ENCODE measurements around the gene MYMX. TPM values are rescaled to one million over a fixed set of nuclear protein-coding genes. Genes with fewer than 3 reads are reported as not detected.

The MYMX gene
- total RNA-seq, 2 experiments from 2014 or later: not detected

GRCh38 chr6:44248579-44248978 lies 31.9 kb downstream of the MYMX start:
- POLR2A ChIA-PET: interaction anchor here (3.5 to 4.2 kb wide), 3 partner anchors 8 to 25 kb away, joined by 30 to 111 read pairs (median 44); partner anchors contain the start of genes NFKBIE, SLC29A1 and SLC35B2

GRCh38 chr6:44249082-44249748 lies 32.5 kb downstream of the MYMX start:
- H3K27me3 Mint-ChIP-seq: peaks cover 2% of the 10 kb centered on the region
- H3K4me1 Mint-ChIP-seq: peaks cover 52% of the 10 kb centered on the region
- H3K36me3 Mint-ChIP-seq: peaks cover 38% of the 10 kb centered on the region
- no peak for DNase-seq
- no peaks in the 10 kb centered on the region for H3K9me3 Mint-ChIP-seq
- peak overlapping the region; percentile 99 for H3K4me3 Mint-ChIP-seq
- ATAC-seq (ENCODE audit: low read depth): no peak
- POLR2A ChIA-PET: interaction anchor here (4.1 kb wide), 1 partner anchor 7 kb away, joined by 111 read pairs; the partner anchor contains the start of gene SLC35B2
- peak overlapping the region; percentile 99 for H3K27ac Mint-ChIP-seq

More at GRCh38 chr6:44248579-44248978, 31.9 kb downstream of the MYMX start:
- ATAC-seq (ENCODE audit: low read depth) (no peak), DNase-seq (no peak)
- Mint-ChIP-seq H3K36me3 (peaks cover 38% of the 10 kb centered on the region), H3K27ac (peak overlapping the region; percentile 99), H3K4me3 (peak overlapping the region; percentile 99), H3K27me3 (peaks cover 7% of the 10 kb centered on the region), H3K9me3 (no peaks in the 10 kb centered on the region), H3K4me1 (peaks cover 50% of the 10 kb centered on the region)

- Mint-ChIP-seq H3K27ac (peak overlapping the region; percentile 38), H3K4me1 (peaks cover 57% of the 10 kb centered on the region), H3K27me3 (no peaks in the 10 kb centered on the region), H3K4me3 (peak overlapping the region; percentile 22), H3K9me3 (no peaks in the 10 kb centered on the region), H3K36me3 (peaks cover 38% of the 10 kb centered on the region)
- ATAC-seq (ENCODE audit: low read depth): no peak
- no peak for DNase-seq
- POLR2A ChIA-PET: no interaction called here
Measured at GRCh38 chr6:44250067-44250717, 33.5 kb downstream of the MYMX start.

DNA sequence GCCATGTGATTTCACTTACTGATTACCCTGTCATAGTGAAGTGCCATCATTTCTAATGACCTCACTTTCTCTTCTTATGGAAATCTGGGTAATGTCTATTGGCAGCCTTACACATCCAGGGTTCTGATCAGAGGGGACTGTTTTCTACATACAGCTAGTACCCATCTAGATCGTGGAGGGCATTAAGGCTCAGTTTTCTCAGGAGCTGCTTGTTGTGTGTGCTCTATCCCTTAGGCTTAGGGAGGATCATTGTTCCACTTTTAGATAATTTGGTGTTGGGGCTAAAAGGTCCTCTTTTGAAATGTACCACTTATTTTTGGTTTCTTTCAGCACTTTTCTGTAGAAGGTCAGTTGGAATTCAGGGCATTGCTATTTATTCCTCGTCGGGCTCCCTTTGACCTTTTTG lies 34.0 kb downstream of the MYMX start:
- H3K36me3 Mint-ChIP-seq: peaks cover 38% of the 10 kb centered on the region
- no peaks in the 10 kb centered on the region for H3K27me3 Mint-ChIP-seq
- ATAC-seq (ENCODE audit: low read depth) (no peak), DNase-seq (no peak)
- no peaks in the 10 kb centered on the region for H3K9me3 Mint-ChIP-seq
- H3K27ac Mint-ChIP-seq: peak overlapping the region; percentile 38
- POLR2A ChIA-PET: interaction anchor here (1.1 kb wide), 1 partner anchor 14 kb away, joined by 3 read pairs; no protein-coding TSS in a partner anchor
- peaks cover 57% of the 10 kb centered on the region for H3K4me1 Mint-ChIP-seq
- H3K4me3 Mint-ChIP-seq: no peak overlapping the region

- Mint-ChIP-seq H3K36me3 (peaks cover 41% of the 10 kb centered on the region), H3K9me3 (no peaks in the 10 kb centered on the region), H3K27me3 (no peaks in the 10 kb centered on the region), H3K4me3 (no peak overlapping the region), H3K27ac (peak overlapping the region; percentile 59), H3K4me1 (peaks cover 63% of the 10 kb centered on the region)
- POLR2A ChIA-PET: interaction anchor here (1.1 kb wide), 1 partner anchor 12 kb away, joined by 3 read pairs; no protein-coding TSS in a partner anchor
- DNase-seq (no peak), ATAC-seq (ENCODE audit: low read depth) (no peak)
Measured at GRCh38 chr6:44251576-44252524, 35.1 kb downstream of the MYMX start.

- peaks cover 35% of the 10 kb centered on the region for H3K36me3 Mint-ChIP-seq
- DNase-seq (no peak), ATAC-seq (ENCODE audit: low read depth) (peak; percentile 16)
- H3K27me3 Mint-ChIP-seq: no peaks in the 10 kb centered on the region
- no peaks in the 10 kb centered on the region for H3K9me3 Mint-ChIP-seq
- peaks cover 62% of the 10 kb centered on the region for H3K4me1 Mint-ChIP-seq
- POLR2A ChIA-PET: interaction anchor here (1.5 to 4.0 kb wide), 2 partner anchors 12 to 30 kb away, joined by 4 to 23 read pairs; partner anchors contain the start of genes NFKBIE and SLC29A1
- H3K27ac Mint-ChIP-seq: no peak overlapping the region
- H3K4me3 Mint-ChIP-seq: no peak overlapping the region
Measured at GRCh38 chr6:44253307-44254101, 36.8 kb downstream of the MYMX start.

DNA sequence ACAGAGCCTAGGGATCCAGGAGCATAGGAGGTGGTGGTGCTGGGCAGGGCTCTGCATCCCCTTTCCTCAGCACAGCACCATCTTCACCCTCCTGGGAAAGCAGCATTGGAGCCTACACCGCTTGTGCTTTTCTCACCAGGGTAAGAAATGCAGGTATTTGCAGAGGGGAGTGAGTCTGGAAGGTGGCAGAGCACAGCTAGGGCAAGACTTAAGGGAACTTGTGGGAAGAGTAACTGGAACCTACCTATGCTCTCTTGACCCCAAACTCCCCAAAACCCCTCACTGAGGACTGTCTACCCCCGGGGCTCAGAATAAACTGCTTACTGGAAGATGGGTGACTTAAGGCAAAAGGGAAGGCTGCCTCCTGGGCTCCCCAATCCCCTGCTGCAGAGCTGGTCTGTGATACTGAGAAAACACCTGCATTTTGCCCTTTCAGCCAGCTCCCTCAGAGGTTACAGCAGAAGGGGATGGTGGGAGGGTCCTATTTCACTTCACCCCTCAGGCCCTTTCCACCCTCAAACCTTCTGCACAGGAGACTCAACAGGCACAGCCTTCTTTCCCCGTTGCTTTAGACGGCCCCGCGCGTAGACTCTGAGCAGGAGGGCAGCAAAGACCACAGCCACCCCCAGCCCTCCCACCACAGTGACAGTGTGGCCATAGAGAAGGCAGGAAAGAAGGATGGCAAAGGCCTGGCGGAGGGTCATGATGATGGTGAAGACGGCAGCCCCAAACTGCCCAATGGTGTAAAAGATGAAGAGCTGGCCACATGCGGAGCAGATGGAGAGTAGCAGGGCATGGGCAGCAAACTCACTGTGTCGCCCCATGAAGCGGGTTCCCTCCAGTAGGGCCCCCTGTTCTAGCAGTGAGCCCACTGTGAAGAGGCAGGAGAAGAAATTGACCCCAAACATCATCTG lies 37.7 kb downstream of the MYMX start:
- Mint-ChIP-seq H3K27me3 (no peaks in the 10 kb centered on the region), H3K4me1 (peaks cover 56% of the 10 kb centered on the region), H3K9me3 (no peaks in the 10 kb centered on the region), H3K27ac (no peak overlapping the region), H3K36me3 (peaks cover 37% of the 10 kb centered on the region), H3K4me3 (no peak overlapping the region)
- POLR2A ChIA-PET: interaction anchor here (0.6 to 4.3 kb wide), 6 partner anchors 7 to 718 kb away, joined by 3 to 111 read pairs (median 6); partner anchors contain the start of genes HSP90AB1, NFKBIE and SLC29A1
- ATAC-seq (ENCODE audit: low read depth) (no peak), DNase-seq (no peak)

- POLR2A ChIA-PET: interaction anchor here (0.6 to 4.3 kb wide), 5 partner anchors 8 to 718 kb away, joined by 3 to 111 read pairs (median 6); partner anchors contain the start of genes HSP90AB1 and NFKBIE
- Mint-ChIP-seq H3K36me3 (peaks cover 29% of the 10 kb centered on the region), H3K27me3 (no peaks in the 10 kb centered on the region), H3K4me1 (peaks cover 48% of the 10 kb centered on the region), H3K4me3 (peak overlapping the region; percentile 91), H3K27ac (peak overlapping the region; percentile 90), H3K9me3 (no peaks in the 10 kb centered on the region)
- ATAC-seq (ENCODE audit: low read depth): no peak
- no peak for DNase-seq
Measured at GRCh38 chr6:44255105-44255808, 38.5 kb downstream of the MYMX start.

- H3K4me1 Mint-ChIP-seq: peaks cover 48% of the 10 kb centered on the region
- no peaks in the 10 kb centered on the region for H3K9me3 Mint-ChIP-seq
- H3K36me3 Mint-ChIP-seq: peaks cover 30% of the 10 kb centered on the region
- peak overlapping the region; percentile 91 for H3K4me3 Mint-ChIP-seq
- peak overlapping the region; percentile 90 for H3K27ac Mint-ChIP-seq
- no peak for DNase-seq
- ATAC-seq (ENCODE audit: low read depth): no peak
- H3K27me3 Mint-ChIP-seq: no peaks in the 10 kb centered on the region
- POLR2A ChIA-PET: interaction anchor here (0.8 to 4.3 kb wide), 9 partner anchors 9 to 133 kb away, joined by 3 to 111 read pairs (median 3); partner anchors contain the start of genes HSP90AB1 and NFKBIE
Measured at GRCh38 chr6:44255871-44256774, 39.4 kb downstream of the MYMX start.

- ATAC-seq (ENCODE audit: low read depth) (peak; percentile 15), DNase-seq (no peak)
- peak overlapping the region; percentile 90 for H3K27ac Mint-ChIP-seq
- POLR2A ChIA-PET: interaction anchor here (0.5 to 4.3 kb wide), 9 partner anchors 8 to 134 kb away, joined by 3 to 111 read pairs (median 3); partner anchors contain the start of genes HSP90AB1 and NFKBIE
- peak overlapping the region; percentile 91 for H3K4me3 Mint-ChIP-seq
- no peaks in the 10 kb centered on the region for H3K9me3 Mint-ChIP-seq
- H3K36me3 Mint-ChIP-seq: peaks cover 28% of the 10 kb centered on the region
- peaks cover 46% of the 10 kb centered on the region for H3K4me1 Mint-ChIP-seq
- no peaks in the 10 kb centered on the region for H3K27me3 Mint-ChIP-seq
Measured at GRCh38 chr6:44256775-44257024, 40.0 kb downstream of the MYMX start.

All from activated naive CD8-positive, alpha-beta T cell treated with anti-CD3 and anti-CD28 coated beads, Interleukin-2, amount 10 ng/mL, durations not matched to agents 7 days and 5 days (primary cell).